HL-60 (cell line): ENCODE data around the gene SPPL2C.

ENCODE experiments used
- DNase-seq, 2 experiments: peaks; one replicate each; pipeline ENCODE4 v3.0.0-alpha.2; 2010 to 2020; ENCODE audit warnings: low read depth in 1 of 2, low spot score in 1 of 2
- H3K27ac ChIP-seq: fragments of 250-450 bp; sonication (Bioruptor Pico); replicated peaks from 2 replicates; pipeline ENCODE4 v1.5.1; 2020; ENCODE audit warnings: mild to moderate bottlenecking, moderate library complexity
- H3K27me3 ChIP-seq: fragments of 250-450 bp; sonication (Bioruptor Pico); 2 replicates; pipeline ENCODE4 v1.5.1; 2021; ENCODE audit warnings: mild to moderate bottlenecking, moderate library complexity; ENCODE audit not compliant: insufficient read depth, poor library complexity, severe bottlenecking
- H3K4me3 ChIP-seq: replicated peaks from 2 replicates; pipeline ENCODE4 v1.5.1; 2011; ENCODE audit warnings: mild to moderate bottlenecking, control low read depth, low read length; ENCODE audit not compliant: insufficient read depth
- CTCF ChIP-seq: IDR thresholded peaks from one replicate; pipeline ENCODE4 v1.5.1; 2011; ENCODE audit warnings: low read length, control low read depth, inconsistent platforms; ENCODE audit not compliant: insufficient read depth
- GABPA ChIP-seq: IDR thresholded peaks from 2 replicates; pipeline ENCODE4 v1.6.1; 2012; ENCODE audit warnings: low read depth
- POLR2AphosphoS5 ChIP-seq: IDR thresholded peaks from 2 replicates; pipeline ENCODE4 v1.6.1; 2012; ENCODE audit warnings: low read depth
- REST ChIP-seq: IDR thresholded peaks from 2 replicates; pipeline ENCODE4 v1.6.1; 2012; ENCODE audit warnings: low read depth; ENCODE audit not compliant: insufficient replicate concordance
- SPI1 ChIP-seq: IDR thresholded peaks from 2 replicates; pipeline ENCODE4 v1.6.1; 2012; ENCODE audit warnings: low read depth, mild to moderate bottlenecking, borderline replicate concordance

SPPL2C gene

DNA sequence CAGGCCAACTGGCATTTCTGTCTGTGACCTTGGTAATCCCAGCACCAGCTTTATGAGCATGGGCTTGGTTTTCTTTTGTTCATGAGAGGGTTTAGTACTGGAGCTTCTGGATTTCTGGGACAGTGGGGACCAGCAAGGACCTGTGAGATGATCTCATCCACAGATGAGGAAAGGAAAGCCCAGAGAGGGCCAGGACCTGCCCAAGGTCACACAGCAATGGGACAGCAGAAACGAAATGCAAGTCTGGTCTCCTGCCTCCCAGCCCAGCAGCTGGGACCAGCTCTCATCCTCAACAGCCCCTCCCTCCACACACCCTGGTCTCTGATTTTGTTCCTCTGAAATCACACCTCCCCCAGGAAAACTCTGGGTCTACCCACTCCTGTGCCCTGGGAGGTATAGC lies 7.2 kb downstream of the SPPL2C start:
- Histone ChIP-seq H3K27ac (no peak overlapping the region), H3K4me3 (no peak overlapping the region), H3K27me3 (peaks cover 4% of the 10 kb centered on the region)
- TF ChIP-seq CTCF (no peak), SPI1 (no peak), GABPA (no peak), REST (no peak), POLR2AphosphoS5 (no peak)
- DNase-seq, result no peak

- no peak overlapping the region for H3K4me3 ChIP-seq
- TF ChIP-seq SPI1 (no peak), CTCF (peak; percentile 85)
- H3K27ac ChIP-seq, result no peak overlapping the region
- DNase-seq, result peak in 1 of 2 experiments; percentile 51
- H3K27me3 ChIP-seq, result peaks cover 4% of the 10 kb centered on the region
Measured at GRCh38 chr17:45852535-45853297, 8.0 kb downstream of the SPPL2C start.

- TF ChIP-seq GABPA, result no peak
- no peak for TF ChIP-seq REST
- TF ChIP-seq CTCF, result no peak
- TF ChIP-seq SPI1, result no peak
- TF ChIP-seq POLR2AphosphoS5, result no peak
- peaks cover 4% of the 10 kb centered on the region for H3K27me3 ChIP-seq
- DNase-seq, result no peak
- no peak overlapping the region for H3K27ac ChIP-seq
- no peak overlapping the region for H3K4me3 ChIP-seq
Measured at GRCh38 chr17:45854209-45854608, 9.5 kb downstream of the SPPL2C start.
